DOHH2 (cell line): ENCODE data around the gene CCN2.

Experiments used
- H3F3A ChIP-seq: fragments of 200-600 bp; sonication (generic), shearing (Covaris generic); 2 replicates; pipeline ENCODE4 v1.6.0; 2016; ENCODE audit warnings: antibody characterized with exemption, mild to moderate bottlenecking; ENCODE audit not compliant: control insufficient read depth, insufficient read depth
- H3K27ac ChIP-seq: fragments of 200-600 bp; sonication (generic); 2 replicates; pipeline ENCODE4 v1.5.1; 2014; ENCODE audit warnings: low read depth, mild to moderate bottlenecking, low read length, moderate library complexity
- H3K27me3 ChIP-seq: fragments of 200-600 bp; sonication (generic); 2 replicates; pipeline ENCODE4 v1.6.1; 2014; ENCODE audit warnings: mild to moderate bottlenecking, low read length, mixed read lengths; ENCODE audit not compliant: control insufficient read depth
- H3K36me3 ChIP-seq: fragments of 200-600 bp; sonication (generic); 2 replicates; pipeline ENCODE4 v1.6.1; 2014; ENCODE audit warnings: mild to moderate bottlenecking, low read length, moderate library complexity, mixed read lengths; ENCODE audit not compliant: control insufficient read depth
- H3K4me1 ChIP-seq: fragments of 200-600 bp; sonication (generic); 2 replicates; pipeline ENCODE4 v1.6.1; 2014; ENCODE audit warnings: mild to moderate bottlenecking, low read length, mixed read lengths; ENCODE audit not compliant: control insufficient read depth
- H3K4me2 ChIP-seq: fragments of 200-600 bp; sonication (generic); 2 replicates; pipeline ENCODE4 v1.6.0; 2014; ENCODE audit warnings: mild to moderate bottlenecking, low read length, moderate library complexity
- H3K4me3 ChIP-seq: fragments of 200-600 bp; sonication (generic); 2 replicates; pipeline ENCODE4 v1.5.1; 2014; ENCODE audit warnings: mild to moderate bottlenecking, low read length, mixed read lengths
- H3K79me2 ChIP-seq: fragments of 200-600 bp; sonication (generic); 2 replicates; pipeline ENCODE4 v1.6.1; 2014; ENCODE audit warnings: mild to moderate bottlenecking, low read length, mixed read lengths; ENCODE audit not compliant: control insufficient read depth
- H3K9me2 ChIP-seq: fragments of 200-600 bp; sonication (generic); replicated peaks from 2 replicates; pipeline ENCODE4 v1.6.1; 2014; ENCODE audit warnings: mild to moderate bottlenecking, low read length, mixed read lengths; ENCODE audit not compliant: control insufficient read depth
- H3K9me3 ChIP-seq: fragments of 200-600 bp; sonication (generic); 2 replicates; pipeline ENCODE4 v1.6.1; 2014; ENCODE audit warnings: antibody characterized with exemption, low read length, mixed read lengths; ENCODE audit not compliant: control insufficient read depth, insufficient read depth
- H4K20me1 ChIP-seq: fragments of 200-600 bp; sonication (generic); 2 replicates; pipeline ENCODE4 v1.6.0; 2014; ENCODE audit warnings: low read depth, mild to moderate bottlenecking, antibody characterized with exemption, low read length, moderate library complexity; ENCODE audit not compliant: control insufficient read depth, insufficient read depth
- CTCF ChIP-seq: fragments of 200-600 bp; sonication (generic); IDR thresholded peaks from one replicate; pipeline ENCODE4 v1.5.1; 2014; ENCODE audit warnings: antibody characterized with exemption, mild to moderate bottlenecking, low read depth, low read length; ENCODE audit not compliant: poor library complexity, severe bottlenecking
- EZH2phosphoT487 ChIP-seq: fragments of 200-600 bp; sonication (generic); IDR thresholded peaks from 2 replicates; pipeline ENCODE4 v1.6.1; 2017; ENCODE audit warnings: borderline replicate concordance, mild to moderate bottlenecking, antibody characterized with exemption, low read length, moderate library complexity, mixed read lengths

CCN2 gene

GRCh38 chr6:131967948-131968347, 16.8 kb upstream of the CCN2 start:
- no peaks in the 10 kb centered on the region for H3K9me3 ChIP-seq
- H3K79me2 ChIP-seq, result no peaks in the 10 kb centered on the region
- no peaks in the 10 kb centered on the region for H4K20me1 ChIP-seq
- no peaks in the 10 kb centered on the region for H3F3A ChIP-seq
- H3K4me3 ChIP-seq, result no peak overlapping the region
- no peaks in the 10 kb centered on the region for H3K4me1 ChIP-seq
- no peak overlapping the region for H3K4me2 ChIP-seq
- no peak overlapping the region for H3K27ac ChIP-seq
- no peaks in the 10 kb centered on the region for H3K27me3 ChIP-seq
- H3K36me3 ChIP-seq, result no peaks in the 10 kb centered on the region
- TF ChIP-seq EZH2phosphoT487 (no peak), CTCF (no peak)
- H3K9me2 ChIP-seq, result no peaks in the 10 kb centered on the region

- TF ChIP-seq EZH2phosphoT487, result no peak
- TF ChIP-seq CTCF, result no peak
- no peaks in the 10 kb centered on the region for H3F3A ChIP-seq
- no peaks in the 10 kb centered on the region for H3K79me2 ChIP-seq
- H3K4me1 ChIP-seq, result no peaks in the 10 kb centered on the region
- H3K27me3 ChIP-seq, result no peaks in the 10 kb centered on the region
- H3K27ac ChIP-seq, result no peak overlapping the region
- no peak overlapping the region for H3K4me3 ChIP-seq
- no peaks in the 10 kb centered on the region for H4K20me1 ChIP-seq
- no peak overlapping the region for H3K4me2 ChIP-seq
- no peaks in the 10 kb centered on the region for H3K9me3 ChIP-seq
- no peaks in the 10 kb centered on the region for H3K9me2 ChIP-seq
- no peaks in the 10 kb centered on the region for H3K36me3 ChIP-seq
These were observed 15.3 kb upstream of the CCN2 start for GRCh38 chr6:131966443-131966842.

GRCh38 chr6:131963063-131963462, 11.9 kb upstream of the CCN2 start:
- no peak overlapping the region for H3K4me2 ChIP-seq
- H3K9me2 ChIP-seq, result no peaks in the 10 kb centered on the region
- H3K4me1 ChIP-seq, result no peaks in the 10 kb centered on the region
- TF ChIP-seq EZH2phosphoT487 (no peak), CTCF (no peak)
- H3K4me3 ChIP-seq, result no peak overlapping the region
- H4K20me1 ChIP-seq, result no peaks in the 10 kb centered on the region
- H3F3A ChIP-seq, result no peaks in the 10 kb centered on the region
- no peak overlapping the region for H3K27ac ChIP-seq
- no peaks in the 10 kb centered on the region for H3K9me3 ChIP-seq
- H3K36me3 ChIP-seq, result no peaks in the 10 kb centered on the region
- H3K79me2 ChIP-seq, result no peaks in the 10 kb centered on the region
- H3K27me3 ChIP-seq, result no peaks in the 10 kb centered on the region
